ENCODE measurements around the gene R3HDM2. TPM values are rescaled to one million over a fixed set of nuclear protein-coding genes. Genes with fewer than 3 reads are reported as not detected.

The R3HDM2 gene
- total and polyA plus RNA-seq, 12 donors: 21.9 to 91.9 (median 43.2) TPM

DNA sequence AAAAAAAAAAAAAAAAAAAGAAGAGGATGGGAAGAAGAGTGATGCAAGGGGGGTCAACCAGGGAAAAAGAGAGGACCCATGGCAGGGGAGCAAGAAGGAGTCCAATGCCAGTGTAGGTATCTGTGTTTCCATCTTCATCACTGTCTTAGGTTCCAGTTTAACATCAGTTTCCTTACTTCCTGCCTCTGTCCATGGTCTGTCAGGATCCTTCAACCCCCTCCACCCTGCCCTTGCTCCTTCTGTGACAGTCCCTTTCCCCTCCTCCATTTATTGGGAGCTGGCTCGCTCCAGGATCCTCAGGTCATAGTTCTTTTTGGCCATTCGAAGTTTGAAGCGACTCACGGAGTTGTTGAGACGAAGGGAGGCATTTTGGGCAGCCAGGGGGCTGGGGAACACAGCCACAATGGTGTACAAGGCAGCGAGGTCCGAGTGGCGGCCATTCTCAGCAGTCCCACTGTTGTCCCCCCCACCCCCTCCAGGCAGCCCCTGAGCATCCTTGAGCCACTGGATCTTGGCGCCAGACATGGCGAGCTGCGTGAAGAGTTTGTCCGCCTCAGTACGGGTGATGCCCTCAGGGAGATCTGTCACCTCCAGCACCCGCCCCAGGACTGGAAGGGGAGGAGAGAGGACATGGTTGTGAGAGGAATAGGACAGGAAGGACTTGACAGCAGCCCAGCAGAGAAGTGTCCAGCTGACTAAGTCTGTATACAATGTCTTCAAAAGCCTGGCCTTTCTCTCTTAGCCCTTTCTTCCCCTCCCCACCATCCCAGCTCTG lies 176.2 kb downstream of the R3HDM2 start:
- no peaks in the 10 kb centered on the region for H3K27me3 ChIP-seq
- peaks cover 8 to 11% of the 10 kb centered on the region in 2 donors for H3K4me1 ChIP-seq (replicated peaks in 1 of 2)
- H3K27ac ChIP-seq: no peak overlapping the region
- peaks cover 0 to 44% of the 10 kb centered on the region in 2 donors for H3K36me3 ChIP-seq (replicated peaks in 1 of 2)
- WGBS, 4 donors: 90 to 96% (median 94%) methylated on average over 11 to 14 of the region's 14 CpGs
- TF ChIP-seq, protein P1, sequence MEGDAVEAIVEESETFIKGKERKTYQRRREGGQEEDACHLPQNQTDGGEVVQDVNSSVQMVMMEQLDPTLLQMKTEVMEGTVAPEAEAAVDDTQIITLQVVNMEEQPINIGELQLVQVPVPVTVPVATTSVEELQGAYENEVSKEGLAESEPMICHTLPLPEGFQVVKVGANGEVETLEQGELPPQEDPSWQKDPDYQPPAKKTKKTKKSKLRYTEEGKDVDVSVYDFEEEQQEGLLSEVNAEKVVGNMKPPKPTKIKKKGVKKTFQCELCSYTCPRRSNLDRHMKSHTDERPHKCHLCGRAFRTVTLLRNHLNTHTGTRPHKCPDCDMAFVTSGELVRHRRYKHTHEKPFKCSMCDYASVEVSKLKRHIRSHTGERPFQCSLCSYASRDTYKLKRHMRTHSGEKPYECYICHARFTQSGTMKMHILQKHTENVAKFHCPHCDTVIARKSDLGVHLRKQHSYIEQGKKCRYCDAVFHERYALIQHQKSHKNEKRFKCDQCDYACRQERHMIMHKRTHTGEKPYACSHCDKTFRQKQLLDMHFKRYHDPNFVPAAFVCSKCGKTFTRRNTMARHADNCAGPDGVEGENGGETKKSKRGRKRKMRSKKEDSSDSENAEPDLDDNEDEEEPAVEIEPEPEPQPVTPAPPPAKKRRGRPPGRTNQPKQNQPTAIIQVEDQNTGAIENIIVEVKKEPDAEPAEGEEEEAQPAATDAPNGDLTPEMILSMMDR (IDR thresholded peaks at IDR 0.05): no peak
- no peak for TF ChIP-seq POLR2A (IDR thresholded peaks at IDR 0.05)
- no peak overlapping the region for H3K4me3 ChIP-seq
- no peaks in the 10 kb centered on the region for H3K9me3 ChIP-seq (replicated peaks in 1 of 3)
- DNase-seq: peak in 1 of 7 donors; percentile 44
- intact Hi-C loops (cut with DNase I): no loop called here

DNA sequence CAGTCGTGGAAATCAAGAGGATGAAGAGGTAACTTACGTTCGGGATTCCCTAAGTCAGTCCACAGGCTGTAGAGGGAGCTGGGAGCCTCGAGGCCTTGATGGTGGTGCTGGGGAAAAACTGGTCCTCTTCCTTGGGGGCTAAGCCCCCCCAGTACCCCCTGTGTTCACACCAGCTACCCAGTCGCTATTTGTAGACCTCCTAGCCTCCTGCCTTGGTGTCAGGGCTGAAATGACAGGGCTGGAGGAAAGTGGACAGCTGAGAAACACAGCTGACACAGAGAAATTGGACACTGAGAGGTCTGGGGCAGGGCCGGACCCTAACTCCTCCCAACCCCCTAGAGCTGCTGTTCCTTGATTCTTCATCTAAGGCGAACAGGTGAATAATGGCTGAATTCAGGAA lies 179.9 kb downstream of the R3HDM2 start, which contains the start of gene STAC3:
STAC3 (minus strand) TSS at position 232 of the 400 bp plus-strand sequence. CDS start 1,551 bp downstream, outside the sequence.
- H3K36me3 ChIP-seq (replicated peaks in 1 of 2): peaks cover 0 to 9% of the 10 kb centered on the region in 2 donors
- H3K27me3 ChIP-seq: no peaks in the 10 kb centered on the region
- H3K9me3 ChIP-seq (replicated peaks in 1 of 3): no peaks in the 10 kb centered on the region
- intact Hi-C loops (cut with DNase I): no loop called here
- no peak for TF ChIP-seq POLR2A (IDR thresholded peaks at IDR 0.05)
- TF ChIP-seq, protein P1 (IDR thresholded peaks at IDR 0.05): no peak
- H3K4me1 ChIP-seq (replicated peaks in 1 of 2): no peaks in the 10 kb centered on the region
- 49 to 81% (median 71%) methylated on average over 7 of the region's 7 CpGs for WGBS, 4 donors
- DNase-seq: peak in 1 of 7 donors; percentile 42
- H3K27ac ChIP-seq: no peak within 1 kb of the TSS
- H3K4me3 ChIP-seq: no peak within 1 kb of the TSS

GRCh38 chr12:57250541-57250940 lies 180.3 kb downstream of the R3HDM2 start:
- peaks cover 0 to 6% of the 10 kb centered on the region in 2 donors for H3K36me3 ChIP-seq (replicated peaks in 1 of 2)
- 73 to 84% (median 78%) methylated on average over 3 of the region's 3 CpGs for WGBS, 4 donors
- intact Hi-C loops (cut with DNase I): no loop called here
- H3K9me3 ChIP-seq (replicated peaks in 1 of 3): no peaks in the 10 kb centered on the region
- H3K27ac ChIP-seq: no peak overlapping the region
- no peak for DNase-seq
- H3K4me3 ChIP-seq: no peak overlapping the region
- H3K27me3 ChIP-seq: no peaks in the 10 kb centered on the region
- TF ChIP-seq, protein P1 (IDR thresholded peaks at IDR 0.05): no peak
- no peak for TF ChIP-seq POLR2A (IDR thresholded peaks at IDR 0.05)
- no peaks in the 10 kb centered on the region for H3K4me1 ChIP-seq (replicated peaks in 1 of 2)

- DNase-seq: no peak
- no peak overlapping the region for H3K4me3 ChIP-seq
- 71 to 77% (median 73%) methylated on average over 7 of the region's 7 CpGs for WGBS, 4 donors
Observed at GRCh38 chr12:57248934-57249742, 181.7 kb downstream of the R3HDM2 start.

More at GRCh38 chr12:57248934-57249742, 181.7 kb downstream of the R3HDM2 start:
- H3K27ac ChIP-seq: no peak overlapping the region
- no peaks in the 10 kb centered on the region for H3K27me3 ChIP-seq
- H3K36me3 ChIP-seq (replicated peaks in 1 of 2): no peaks in the 10 kb centered on the region
- TF ChIP-seq, protein P1 (IDR thresholded peaks at IDR 0.05): no peak
- no peak for TF ChIP-seq POLR2A (IDR thresholded peaks at IDR 0.05)
- H3K9me3 ChIP-seq (replicated peaks in 1 of 3): no peaks in the 10 kb centered on the region
- intact Hi-C loops (cut with DNase I): no loop called here
- H3K4me1 ChIP-seq (replicated peaks in 1 of 2): no peaks in the 10 kb centered on the region

Data from adrenal gland (tissue), 12 donors.